ENCODE measurements around the gene PAK3.

The PAK3 gene

GRCh38 chrX:111127038-111127437, 31.0 kb downstream of the PAK3 start:
- TF ChIP-seq CTCF (IDR thresholded peaks at IDR 0.05; ENCODE audit: low read length, missing control alignments): no peak
- H3K4me3 ChIP-seq (replicated peaks; ENCODE audit: low read depth, low read length): no peak overlapping the region
- no peak for DNase-seq (ENCODE audit: low read depth)

GRCh38 chrX:111129921-111130320, 33.9 kb downstream of the PAK3 start:
- no peak overlapping the region for H3K4me3 ChIP-seq (replicated peaks; ENCODE audit: low read depth, low read length)
- no peak for DNase-seq (ENCODE audit: low read depth)
- TF ChIP-seq CTCF (IDR thresholded peaks at IDR 0.05; ENCODE audit: low read length, missing control alignments): no peak

GRCh38 chrX:111131572-111131971, 35.6 kb downstream of the PAK3 start:
- DNase-seq (ENCODE audit: low read depth): peak; percentile 0
- TF ChIP-seq CTCF (IDR thresholded peaks at IDR 0.05; ENCODE audit: low read length, missing control alignments): no peak
- no peak overlapping the region for H3K4me3 ChIP-seq (replicated peaks; ENCODE audit: low read depth, low read length)

GRCh38 chrX:111133389-111133788, 37.4 kb downstream of the PAK3 start:
- H3K4me3 ChIP-seq (replicated peaks; ENCODE audit: low read depth, low read length): no peak overlapping the region
- peak; percentile 0 for DNase-seq (ENCODE audit: low read depth)
- no peak for TF ChIP-seq CTCF (IDR thresholded peaks at IDR 0.05; ENCODE audit: low read length, missing control alignments)

- no peak for DNase-seq (ENCODE audit: low read depth)
- H3K4me3 ChIP-seq (replicated peaks; ENCODE audit: low read depth, low read length): no peak overlapping the region
- no peak for TF ChIP-seq CTCF (IDR thresholded peaks at IDR 0.05; ENCODE audit: low read length, missing control alignments)
Observed at GRCh38 chrX:111145878-111146277, 49.9 kb downstream of the PAK3 start.

GRCh38 chrX:111151764-111152163, 55.8 kb downstream of the PAK3 start:
- no peak for DNase-seq (ENCODE audit: low read depth)
- H3K4me3 ChIP-seq (replicated peaks; ENCODE audit: low read depth, low read length): no peak overlapping the region
- no peak for TF ChIP-seq CTCF (IDR thresholded peaks at IDR 0.05; ENCODE audit: low read length, missing control alignments)

- no peak overlapping the region for H3K4me3 ChIP-seq (replicated peaks; ENCODE audit: low read depth, low read length)
- no peak for DNase-seq (ENCODE audit: low read depth)
- TF ChIP-seq CTCF (IDR thresholded peaks at IDR 0.05; ENCODE audit: low read length, missing control alignments): no peak
Observed at GRCh38 chrX:111159232-111159631, 63.2 kb downstream of the PAK3 start.
